Tibial artery (tissue), 4 donors: ENCODE measurements around the gene KPNA6.
"Not testable (repeated sequence)": the region's sequence is repeated elsewhere in the genome, so short reads cannot be mapped to it uniquely, and the experiment has no call there.

Experiments used
- DNase-seq, 2 donors: peaks; one replicate each; pipeline ENCODE4 v3.0.0-alpha.2; 2019
- H3K27ac ChIP-seq, 2 donors: fragments of 200-600 bp; sonication (generic) in 1 of 2; 1 replicate in 1 of 2; 2 replicates in 1 of 2; pipeline ENCODE4 v1.5.1; 2018 to 2019; ENCODE audit warnings: mild to moderate bottlenecking in 1 of 2
- H3K27me3 ChIP-seq, 2 donors: fragments of 200-600 bp; sonication (generic) in 1 of 2; one replicate each; pipeline versions ENCODE4 v1.5.1 to v1.6.0; 2016 to 2019
- H3K36me3 ChIP-seq, 3 donors: fragments of 200-600 bp; sonication (generic) in 2 of 3; one replicate each; pipeline ENCODE4 v1.5.1; 2016 to 2019; ENCODE audit warnings: mild to moderate bottlenecking in 2 of 3
- H3K4me1 ChIP-seq, 4 donors: fragments of 200-600 bp; sonication (generic) in 2 of 4; 1 replicate in 3 of 4; 2 replicates in 1 of 4; pipeline ENCODE4 v1.5.1; 2016 to 2019
- H3K4me3 ChIP-seq, 2 donors: fragments of 200-600 bp; sonication (generic) in 1 of 2; 1 replicate in 1 of 2; 2 replicates in 1 of 2; pipeline ENCODE4 v1.5.1; 2018 to 2019; ENCODE audit warnings: mild to moderate bottlenecking in 2 of 2
- H3K9me3 ChIP-seq, 3 donors: fragments of 200-600 bp; sonication (generic) in 1 of 3; one replicate each; pipeline ENCODE4 v1.5.1; 2016 to 2019
- CTCF ChIP-seq, 2 experiments: fragments of 200-600 bp in 1 of 2; fragments of 450-650 bp in 1 of 2; IDR thresholded peaks; one replicate each; pipeline ENCODE4 v1.5.1; 2017 to 2019; ENCODE audit warnings: antibody characterized with exemption in 2 of 2, mild to moderate bottlenecking in 1 of 2, moderate library complexity in 1 of 2
- intact Hi-C: fragments of 100-400 bp; cut with DNase I; formaldehyde crosslinking; loops from one replicate; pipeline ENCODE4 v1.15.0; 2023; ENCODE audit warnings: low total_unique reads

Gene KPNA6

GRCh38 chr1:32125313-32125712 lies 17.5 kb downstream of the KPNA6 start:
- H3K9me3 ChIP-seq: no peaks in the 10 kb centered on the region
- no peaks in the 10 kb centered on the region for H3K27me3 ChIP-seq
- DNase-seq: no peak
- no peak for TF ChIP-seq CTCF (IDR thresholded peaks at IDR 0.05)
- intact Hi-C loops: no loop called here
- no peak overlapping the region for H3K27ac ChIP-seq
- H3K4me3 ChIP-seq: no peak overlapping the region
- H3K36me3 ChIP-seq: peaks cover 0 to 4% (median 0%) of the 10 kb centered on the region in 3 donors
- H3K4me1 ChIP-seq: peaks cover 0 to 48% (median 23%) of the 10 kb centered on the region in 4 donors

GRCh38 chr1:32126770-32127169 lies 18.9 kb downstream of the KPNA6 start:
- no peaks in the 10 kb centered on the region for H3K9me3 ChIP-seq
- H3K4me3 ChIP-seq: no peak overlapping the region
- no peaks in the 10 kb centered on the region for H3K27me3 ChIP-seq
- no peak for TF ChIP-seq CTCF (IDR thresholded peaks at IDR 0.05)
- H3K4me1 ChIP-seq: peaks cover 0 to 33% (median 16%) of the 10 kb centered on the region in 4 donors
- intact Hi-C loops: no loop called here
- no peak overlapping the region for H3K27ac ChIP-seq
- peaks cover 0 to 4% (median 4%) of the 10 kb centered on the region in 3 donors for H3K36me3 ChIP-seq
- no peak for DNase-seq

GRCh38 chr1:32127409-32128198 lies 19.7 kb downstream of the KPNA6 start:
- DNase-seq: no peak
- Histone ChIP-seq H3K36me3 (peaks cover 0 to 4% (median 4%) of the 10 kb centered on the region in 3 donors), H3K9me3 (no peaks in the 10 kb centered on the region), H3K27me3 (no peaks in the 10 kb centered on the region), H3K4me1 (peaks cover 0 to 25% (median 8%) of the 10 kb centered on the region in 4 donors), H3K27ac (no peak overlapping the region), H3K4me3 (no peak overlapping the region)
- intact Hi-C loops: no loop called here
- no peak for TF ChIP-seq CTCF (IDR thresholded peaks at IDR 0.05)

GRCh38 chr1:32128479-32128878 lies 20.6 kb downstream of the KPNA6 start:
- Histone ChIP-seq H3K27me3 (no peaks in the 10 kb centered on the region), H3K9me3 (no peaks in the 10 kb centered on the region), H3K36me3 (peaks cover 0 to 4% (median 4%) of the 10 kb centered on the region in 3 donors), H3K4me3 (no peak overlapping the region), H3K27ac (no peak overlapping the region), H3K4me1 (peaks cover 0 to 26% (median 10%) of the 10 kb centered on the region in 4 donors)
- intact Hi-C loops: no loop called here
- no peak for TF ChIP-seq CTCF (IDR thresholded peaks at IDR 0.05)
- DNase-seq: no peak

- no peak for DNase-seq
- Histone ChIP-seq H3K9me3 (no peaks in the 10 kb centered on the region), H3K27ac (no peak overlapping the region), H3K4me3 (no peak overlapping the region), H3K27me3 (no peaks in the 10 kb centered on the region), H3K4me1 (peaks cover 0 to 25% (median 12%) of the 10 kb centered on the region in 4 donors), H3K36me3 (peaks cover 0 to 4% (median 4%) of the 10 kb centered on the region in 3 donors)
- TF ChIP-seq CTCF (IDR thresholded peaks at IDR 0.05): no peak
- intact Hi-C loops: no loop called here
These were observed 21.1 kb downstream of the KPNA6 start for GRCh38 chr1:32128964-32129363.

GRCh38 chr1:32133950-32134280 lies 26.1 kb downstream of the KPNA6 start:
- H3K27me3 ChIP-seq, intact Hi-C loops, H3K9me3 ChIP-seq, H3K36me3 ChIP-seq, H3K4me3 ChIP-seq, DNase-seq, H3K27ac ChIP-seq: not testable (repeated sequence)
- H3K4me1 ChIP-seq: peaks cover 0 to 19% (median 7%) of the 10 kb centered on the region in 4 donors
